Osteocyte (in vitro differentiated cells): ENCODE measurements around the gene BDKRB1. TPM values are rescaled to one million over a fixed set of nuclear protein-coding genes. Genes with fewer than 3 reads are reported as not detected.

Source experiments
- DNase-seq: peaks from one replicate; pipeline ENCODE4 v3.0.0; 2021; ENCODE audit warnings: mixed read lengths; ENCODE audit not compliant: unreplicated experiment; ENCODE audit errors: extremely low spot score
- H3K27ac Mint-ChIP-seq: one replicate; pipeline ENCODE4 v1.8.0; 2021; ENCODE audit warnings: mild to moderate bottlenecking, mixed read lengths; ENCODE audit not compliant: unreplicated experiment
- H3K27me3 Mint-ChIP-seq: one replicate; pipeline ENCODE4 v1.8.0; 2021; ENCODE audit warnings: mixed read lengths; ENCODE audit not compliant: unreplicated experiment
- H3K36me3 Mint-ChIP-seq: one replicate; pipeline ENCODE4 v1.8.0; 2021; ENCODE audit warnings: mixed read lengths; ENCODE audit not compliant: unreplicated experiment
- H3K4me1 Mint-ChIP-seq: one replicate; pipeline ENCODE4 v1.8.0; 2021; ENCODE audit warnings: mixed read lengths; ENCODE audit not compliant: unreplicated experiment
- H3K4me3 Mint-ChIP-seq: one replicate; pipeline ENCODE4 v1.8.0; 2021; ENCODE audit warnings: mild to moderate bottlenecking, moderate library complexity, mixed read lengths; ENCODE audit not compliant: unreplicated experiment
- H3K9me3 Mint-ChIP-seq: one replicate; pipeline ENCODE4 v1.8.0; 2021; ENCODE audit warnings: mixed read lengths; ENCODE audit not compliant: unreplicated experiment
- CTCF ChIP-seq: fragments of 200-600 bp; sonication (generic); IDR thresholded peaks from 2 replicates; pipeline ENCODE4 v1.5.0; 2021; ENCODE audit warnings: antibody characterized with exemption, mild to moderate bottlenecking, moderate library complexity
- total RNA-seq: library from RNA; stranded (reverse); gene quantifications from 2 replicates; pipeline ENCODE4 v1.2.1, GENCODE V29; 2021

BDKRB1 gene
- total RNA-seq, 1 donor from 2014 or later, result not detected

GRCh38 chr14:96257056-96257455 lies 1.0 kb downstream of the BDKRB1 start:
- no peak for TF ChIP-seq CTCF
- Mint-ChIP-seq H3K27me3 (peaks cover 11% of the 10 kb centered on the region), H3K4me1 (peaks cover 17% of the 10 kb centered on the region), H3K36me3 (no peaks in the 10 kb centered on the region), H3K4me3 (no peak overlapping the region), H3K27ac (no peak overlapping the region), H3K9me3 (peaks cover 4% of the 10 kb centered on the region)
- no peak for DNase-seq

GRCh38 chr14:96257900-96258299 lies 1.9 kb downstream of the BDKRB1 start:
- no peak for TF ChIP-seq CTCF
- no peak for DNase-seq
- H3K36me3 Mint-ChIP-seq, result no peaks in the 10 kb centered on the region
- peaks cover 8% of the 10 kb centered on the region for H3K4me1 Mint-ChIP-seq
- peaks cover 11% of the 10 kb centered on the region for H3K27me3 Mint-ChIP-seq
- H3K9me3 Mint-ChIP-seq, result peaks cover 4% of the 10 kb centered on the region
- H3K27ac Mint-ChIP-seq, result no peak overlapping the region
- no peak overlapping the region for H3K4me3 Mint-ChIP-seq

- H3K36me3 Mint-ChIP-seq, result no peaks in the 10 kb centered on the region
- no peak for TF ChIP-seq CTCF
- DNase-seq, result no peak
- H3K27ac Mint-ChIP-seq, result no peak overlapping the region
- H3K4me3 Mint-ChIP-seq, result no peak overlapping the region
- peaks cover 4% of the 10 kb centered on the region for H3K9me3 Mint-ChIP-seq
- H3K4me1 Mint-ChIP-seq, result no peaks in the 10 kb centered on the region
- peaks cover 11% of the 10 kb centered on the region for H3K27me3 Mint-ChIP-seq
Observed at GRCh38 chr14:96260341-96260821, 4.4 kb downstream of the BDKRB1 start.

- TF ChIP-seq CTCF, result no peak
- peaks cover 3% of the 10 kb centered on the region for H3K4me1 Mint-ChIP-seq
- H3K36me3 Mint-ChIP-seq, result no peaks in the 10 kb centered on the region
- DNase-seq, result no peak
- H3K4me3 Mint-ChIP-seq, result no peak overlapping the region
- H3K27me3 Mint-ChIP-seq, result peaks cover 11% of the 10 kb centered on the region
- H3K9me3 Mint-ChIP-seq, result peaks cover 4% of the 10 kb centered on the region
- H3K27ac Mint-ChIP-seq, result no peak overlapping the region
Observed at GRCh38 chr14:96261053-96261452, 5.0 kb downstream of the BDKRB1 start.

- Mint-ChIP-seq H3K36me3 (no peaks in the 10 kb centered on the region), H3K4me1 (peaks cover 8% of the 10 kb centered on the region), H3K27ac (no peak overlapping the region), H3K9me3 (peaks cover 4% of the 10 kb centered on the region), H3K27me3 (peaks cover 11% of the 10 kb centered on the region), H3K4me3 (no peak overlapping the region)
- DNase-seq, result no peak
- TF ChIP-seq CTCF, result no peak
Observed at GRCh38 chr14:96261772-96262655, 6.0 kb downstream of the BDKRB1 start.
